Tibial artery (tissue), 4 donors: ENCODE data around the gene LIPC.

Experiments
- DNase-seq, 2 donors: peaks; one replicate each; pipeline ENCODE4 v3.0.0-alpha.2; 2019
- H3K27ac ChIP-seq, 2 donors: fragments of 200-600 bp; sonication (generic) in 1 of 2; 1 replicate in 1 of 2; 2 replicates in 1 of 2; pipeline ENCODE4 v1.5.1; 2018 to 2019; ENCODE audit warnings: mild to moderate bottlenecking in 1 of 2
- H3K27me3 ChIP-seq, 2 donors: fragments of 200-600 bp; sonication (generic) in 1 of 2; one replicate each; pipeline versions ENCODE4 v1.5.1 to v1.6.0; 2016 to 2019
- H3K36me3 ChIP-seq, 3 donors: fragments of 200-600 bp; sonication (generic) in 2 of 3; one replicate each; pipeline ENCODE4 v1.5.1; 2016 to 2019; ENCODE audit warnings: mild to moderate bottlenecking in 2 of 3
- H3K4me1 ChIP-seq, 4 donors: fragments of 200-600 bp; sonication (generic) in 2 of 4; 1 replicate in 3 of 4; 2 replicates in 1 of 4; pipeline ENCODE4 v1.5.1; 2016 to 2019
- H3K4me3 ChIP-seq, 2 donors: fragments of 200-600 bp; sonication (generic) in 1 of 2; 1 replicate in 1 of 2; 2 replicates in 1 of 2; pipeline ENCODE4 v1.5.1; 2018 to 2019; ENCODE audit warnings: mild to moderate bottlenecking in 2 of 2
- H3K9me3 ChIP-seq, 3 donors: fragments of 200-600 bp; sonication (generic) in 1 of 3; one replicate each; pipeline ENCODE4 v1.5.1; 2016 to 2019
- intact Hi-C: fragments of 100-400 bp; cut with DNase I; formaldehyde crosslinking; loops from one replicate; pipeline ENCODE4 v1.15.0; 2023; ENCODE audit warnings: low total_unique reads
- TF ChIP-seq, protein P1 (sequence below), 2 experiments: fragments of 200-600 bp in 1 of 2; fragments of 450-650 bp in 1 of 2; IDR thresholded peaks; one replicate each; pipeline ENCODE4 v1.5.1; 2017 to 2019; ENCODE audit warnings: antibody characterized with exemption in 2 of 2, mild to moderate bottlenecking in 1 of 2, moderate library complexity in 1 of 2

The LIPC gene

DNA sequence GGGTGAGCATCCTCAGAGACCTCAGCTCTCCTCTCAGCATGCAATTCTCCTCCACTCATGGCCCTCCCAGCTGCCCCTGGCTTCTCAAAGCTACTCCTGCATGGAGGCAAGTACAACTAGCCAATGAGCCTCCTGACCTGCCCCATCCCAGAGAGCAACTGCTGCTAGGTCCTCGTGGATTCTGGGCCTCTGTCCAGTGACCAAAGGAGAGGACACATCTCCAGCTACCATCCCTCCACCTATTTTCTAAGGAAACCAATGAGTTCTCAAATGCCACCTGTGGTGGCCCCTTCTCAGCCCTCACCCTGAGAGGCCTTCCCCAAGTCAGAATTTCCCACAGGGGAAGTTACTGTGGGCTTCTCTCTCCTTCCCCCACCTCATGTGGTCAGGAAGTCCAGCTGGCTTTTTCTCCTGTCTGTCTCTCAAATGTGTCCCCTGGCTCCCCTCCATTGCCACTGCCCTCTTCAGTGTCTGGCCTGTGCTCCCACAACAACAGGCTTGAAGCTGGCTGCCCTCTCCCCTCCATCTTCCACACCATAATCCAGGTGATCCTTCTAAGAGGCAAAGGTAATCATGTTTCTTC is 43.0 kb downstream of the LIPC start:
- intact Hi-C loops: no loop called here
- Histone ChIP-seq H3K4me3 (no peak overlapping the region), H3K27ac (no peak overlapping the region), H3K4me1 (peaks cover 0 to 14% (median 2%) of the 10 kb centered on the region in 4 donors), H3K9me3 (no peaks in the 10 kb centered on the region), H3K36me3 (no peaks in the 10 kb centered on the region), H3K27me3 (no peaks in the 10 kb centered on the region)
- no peak for DNase-seq
- TF ChIP-seq, protein P1, sequence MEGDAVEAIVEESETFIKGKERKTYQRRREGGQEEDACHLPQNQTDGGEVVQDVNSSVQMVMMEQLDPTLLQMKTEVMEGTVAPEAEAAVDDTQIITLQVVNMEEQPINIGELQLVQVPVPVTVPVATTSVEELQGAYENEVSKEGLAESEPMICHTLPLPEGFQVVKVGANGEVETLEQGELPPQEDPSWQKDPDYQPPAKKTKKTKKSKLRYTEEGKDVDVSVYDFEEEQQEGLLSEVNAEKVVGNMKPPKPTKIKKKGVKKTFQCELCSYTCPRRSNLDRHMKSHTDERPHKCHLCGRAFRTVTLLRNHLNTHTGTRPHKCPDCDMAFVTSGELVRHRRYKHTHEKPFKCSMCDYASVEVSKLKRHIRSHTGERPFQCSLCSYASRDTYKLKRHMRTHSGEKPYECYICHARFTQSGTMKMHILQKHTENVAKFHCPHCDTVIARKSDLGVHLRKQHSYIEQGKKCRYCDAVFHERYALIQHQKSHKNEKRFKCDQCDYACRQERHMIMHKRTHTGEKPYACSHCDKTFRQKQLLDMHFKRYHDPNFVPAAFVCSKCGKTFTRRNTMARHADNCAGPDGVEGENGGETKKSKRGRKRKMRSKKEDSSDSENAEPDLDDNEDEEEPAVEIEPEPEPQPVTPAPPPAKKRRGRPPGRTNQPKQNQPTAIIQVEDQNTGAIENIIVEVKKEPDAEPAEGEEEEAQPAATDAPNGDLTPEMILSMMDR (IDR thresholded peaks at IDR 0.05): no peak

DNA sequence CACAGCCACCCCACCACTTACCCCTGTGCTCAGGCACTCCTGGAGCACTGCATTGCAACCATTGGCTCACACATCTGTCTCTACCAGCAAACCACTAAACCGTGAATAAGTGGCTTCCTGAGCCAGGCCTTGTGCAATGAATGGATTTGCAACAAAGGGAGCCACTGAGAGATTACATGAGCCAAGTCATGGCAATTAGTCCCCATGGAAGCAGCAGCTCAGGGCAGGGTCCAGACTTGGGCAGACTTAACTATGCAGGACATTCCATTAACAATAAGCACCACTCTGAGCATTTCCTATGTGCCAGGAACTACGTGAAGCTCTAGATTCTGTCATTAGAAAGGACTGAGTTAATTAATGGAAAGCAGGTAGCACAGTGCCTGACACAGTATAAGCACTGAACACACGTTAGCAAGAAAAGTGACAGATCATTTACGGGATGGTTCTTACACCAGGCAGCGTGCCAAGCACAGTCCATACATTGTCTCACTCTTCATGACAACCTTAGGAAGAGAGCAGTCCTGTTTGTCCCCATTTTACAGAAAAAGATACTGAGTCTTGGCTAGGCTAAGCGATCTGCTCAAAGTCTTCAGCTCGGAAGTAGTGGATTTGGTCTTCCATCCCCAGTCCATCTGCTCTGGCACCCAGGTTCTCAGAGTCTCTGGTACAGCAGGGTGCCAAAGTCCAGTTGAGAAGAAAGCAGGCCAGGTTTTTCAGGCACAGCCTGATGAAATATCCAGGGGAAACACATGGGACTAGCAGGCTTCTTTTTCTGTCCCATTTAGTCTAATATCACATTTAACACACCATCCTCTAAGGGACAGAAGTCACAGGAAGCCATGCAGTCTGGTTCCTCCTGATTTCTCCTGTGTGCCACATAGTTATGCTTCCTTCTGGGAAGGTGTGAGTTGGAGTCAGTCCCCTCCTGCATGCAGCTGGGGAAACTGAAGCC is 44.1 kb downstream of the LIPC start:
- peak in 1 of 2 donors; percentile 58 for DNase-seq
- Histone ChIP-seq H3K4me3 (no peak overlapping the region), H3K36me3 (no peaks in the 10 kb centered on the region), H3K27ac (no peak overlapping the region), H3K27me3 (no peaks in the 10 kb centered on the region), H3K9me3 (no peaks in the 10 kb centered on the region), H3K4me1 (peaks cover 0 to 14% (median 0%) of the 10 kb centered on the region in 4 donors)
- intact Hi-C loops: no loop called here
- TF ChIP-seq, protein P1 (IDR thresholded peaks at IDR 0.05): no peak

- Histone ChIP-seq H3K27ac (no peak overlapping the region), H3K36me3 (no peaks in the 10 kb centered on the region)
Measured at GRCh38 chr15:58476525-58477162, 44.9 kb downstream of the LIPC start.

GRCh38 chr15:58477170-58477569 is 45.4 kb downstream of the LIPC start:
- H3K4me1 ChIP-seq: peaks cover 0 to 14% (median 0%) of the 10 kb centered on the region in 4 donors
- TF ChIP-seq, protein P1 (IDR thresholded peaks at IDR 0.05): no peak
- no peak for DNase-seq
- H3K36me3 ChIP-seq: no peaks in the 10 kb centered on the region
- H3K27ac ChIP-seq: no peak overlapping the region
- intact Hi-C loops: no loop called here
- H3K4me3 ChIP-seq: no peak overlapping the region
- no peaks in the 10 kb centered on the region for H3K27me3 ChIP-seq
- H3K9me3 ChIP-seq: no peaks in the 10 kb centered on the region

More at GRCh38 chr15:58476525-58477162, 44.9 kb downstream of the LIPC start:
- no peak overlapping the region for H3K4me3 ChIP-seq
- H3K9me3 ChIP-seq: no peaks in the 10 kb centered on the region
- H3K4me1 ChIP-seq: peaks cover 0 to 14% (median 0%) of the 10 kb centered on the region in 4 donors
- intact Hi-C loops: no loop called here
- H3K27me3 ChIP-seq: no peaks in the 10 kb centered on the region
- TF ChIP-seq, protein P1 (IDR thresholded peaks at IDR 0.05): no peak
- DNase-seq: no peak

GRCh38 chr15:58478035-58478434 is 46.2 kb downstream of the LIPC start:
- H3K27me3 ChIP-seq: no peaks in the 10 kb centered on the region

More at GRCh38 chr15:58478035-58478434, 46.2 kb downstream of the LIPC start:
- intact Hi-C loops: no loop called here
- no peak overlapping the region for H3K4me3 ChIP-seq
- H3K9me3 ChIP-seq: no peaks in the 10 kb centered on the region
- no peaks in the 10 kb centered on the region for H3K36me3 ChIP-seq
- H3K27ac ChIP-seq: no peak overlapping the region
- TF ChIP-seq, protein P1 (IDR thresholded peaks at IDR 0.05): no peak
- no peak for DNase-seq
- H3K4me1 ChIP-seq: peaks cover 0 to 11% (median 0%) of the 10 kb centered on the region in 4 donors
